ENCODE measurements around the gene PERM1.

The PERM1 gene

DNA sequence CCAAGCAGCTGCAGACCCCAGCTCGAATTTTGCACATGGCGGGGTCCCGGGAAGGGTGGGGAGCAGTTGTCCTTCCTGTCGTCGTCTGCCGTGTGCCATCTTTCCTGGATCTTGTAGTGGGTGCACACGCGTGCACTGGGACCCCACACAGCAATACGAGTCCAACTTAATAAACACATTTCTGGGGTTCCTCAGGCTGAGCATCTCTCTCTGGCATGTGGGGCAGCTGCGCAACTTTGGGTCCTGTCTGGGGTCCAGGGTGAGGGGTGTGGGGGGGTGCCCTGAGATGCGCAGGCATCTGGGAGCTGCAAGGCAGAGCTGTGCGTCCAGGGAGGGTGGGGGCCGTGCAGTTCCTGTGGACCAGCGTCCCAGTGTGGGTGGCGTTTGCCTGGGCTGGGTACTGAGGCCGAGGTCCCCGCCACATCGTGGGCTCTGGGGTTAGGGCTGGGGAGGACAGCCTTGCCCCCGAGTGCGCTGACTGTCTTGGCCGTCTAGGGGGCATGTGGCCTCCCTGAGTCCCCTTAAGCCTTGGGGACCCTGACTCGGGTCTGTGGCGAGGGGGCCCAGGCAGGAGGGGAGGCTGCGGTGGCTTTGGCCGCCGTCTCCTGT, 16.3 kb downstream of the PERM1 start:
- POLR2A ChIA-PET, result no interaction called here
- TF ChIP-seq CTCF (IDR thresholded peaks at IDR 0.05; ENCODE audit: control extremely low read depth, extremely low read depth, low read depth, missing control alignments), result no peak
- CTCF ChIA-PET, result no interaction called here
- DNase-seq (ENCODE audit: extremely low spot score), result no peak

DNA sequence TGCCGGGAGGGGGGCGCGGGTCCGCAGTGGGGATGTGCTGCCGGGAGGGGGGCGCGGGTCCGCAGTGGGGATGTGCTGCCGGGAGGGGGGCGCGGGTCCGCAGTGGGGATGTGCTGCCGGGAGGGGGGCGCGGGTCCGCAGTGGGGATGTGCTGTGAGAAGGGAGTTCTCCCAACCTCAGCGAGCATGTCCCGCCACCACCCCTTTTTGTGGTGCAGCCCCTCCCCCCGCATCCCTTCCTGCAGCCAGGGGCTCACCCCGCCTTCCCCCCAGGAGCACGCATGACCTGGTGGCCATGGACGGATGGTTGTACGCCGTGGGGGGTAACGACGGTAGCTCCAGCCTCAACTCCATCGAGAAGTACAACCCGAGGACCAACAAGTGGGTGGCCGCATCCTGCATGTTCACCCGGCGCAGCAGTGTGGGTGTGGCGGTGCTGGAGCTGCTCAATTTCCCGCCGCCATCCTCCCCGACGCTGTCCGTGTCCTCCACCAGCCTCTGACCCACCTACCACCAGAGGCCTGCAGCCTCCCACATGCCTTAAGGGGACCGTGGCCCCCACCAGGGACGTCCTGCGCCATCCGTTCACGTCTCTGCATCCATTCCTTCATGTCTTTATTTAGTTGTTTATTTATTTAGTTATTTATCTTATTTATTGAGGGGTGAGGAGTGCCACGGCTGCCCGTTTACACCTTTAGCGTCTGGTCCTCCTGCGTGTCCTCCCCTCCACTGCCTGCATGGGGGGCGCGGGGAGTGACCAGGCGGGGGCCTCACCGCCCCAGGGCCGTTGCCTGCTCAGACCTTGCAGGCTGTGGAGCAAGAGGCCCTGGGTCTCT, 17.0 kb downstream of the PERM1 start:
- ChIA-PET CTCF (no interaction called here), POLR2A (no interaction called here)
- DNase-seq (ENCODE audit: extremely low spot score), result no peak
- no peak for TF ChIP-seq CTCF (IDR thresholded peaks at IDR 0.05; ENCODE audit: control extremely low read depth, extremely low read depth, low read depth, missing control alignments)

DNA sequence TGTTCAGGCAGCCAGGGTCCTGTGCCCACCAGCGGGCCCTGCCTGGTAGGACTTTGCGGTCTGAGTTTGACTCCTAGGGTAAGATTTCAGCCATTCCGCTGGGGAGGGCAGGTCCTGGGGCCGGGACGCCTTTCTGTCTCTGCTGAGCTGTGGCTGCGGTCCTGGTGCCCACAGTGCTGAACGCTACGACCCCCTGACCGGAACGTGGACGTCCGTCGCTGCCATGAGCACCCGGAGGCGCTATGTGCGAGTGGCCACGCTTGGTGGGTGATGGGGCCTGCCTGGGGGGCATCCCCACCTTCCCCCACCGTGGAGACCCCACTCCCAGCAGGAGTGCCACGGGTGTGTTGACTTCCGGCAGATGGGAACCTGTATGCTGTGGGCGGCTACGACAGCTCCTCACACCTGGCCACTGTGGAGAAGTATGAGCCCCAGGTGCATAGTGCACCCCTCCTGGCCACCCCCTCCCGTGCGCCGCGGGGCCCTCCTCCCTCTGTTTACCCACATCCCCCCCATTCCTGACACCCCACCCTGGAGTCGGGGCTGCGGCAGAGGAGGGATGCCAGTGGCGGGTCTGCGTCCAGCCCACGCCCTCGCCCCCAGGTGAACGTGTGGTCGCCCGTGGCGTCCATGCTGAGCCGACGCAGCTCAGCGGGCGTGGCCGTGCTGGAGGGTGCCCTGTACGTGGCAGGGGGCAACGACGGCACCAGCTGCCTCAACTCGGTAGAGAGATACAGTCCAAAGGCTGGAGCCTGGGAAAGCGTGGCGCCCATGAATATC, 18.0 kb downstream of the PERM1 start:
- ChIA-PET CTCF (no interaction called here), POLR2A (interaction anchor here (1.1 kb wide), 1 partner anchor 12 kb away, joined by 3 read pairs; no protein-coding TSS in a partner anchor)
- no peak for TF ChIP-seq CTCF (IDR thresholded peaks at IDR 0.05; ENCODE audit: control extremely low read depth, extremely low read depth, low read depth, missing control alignments)
- no peak for DNase-seq (ENCODE audit: extremely low spot score)

DNA sequence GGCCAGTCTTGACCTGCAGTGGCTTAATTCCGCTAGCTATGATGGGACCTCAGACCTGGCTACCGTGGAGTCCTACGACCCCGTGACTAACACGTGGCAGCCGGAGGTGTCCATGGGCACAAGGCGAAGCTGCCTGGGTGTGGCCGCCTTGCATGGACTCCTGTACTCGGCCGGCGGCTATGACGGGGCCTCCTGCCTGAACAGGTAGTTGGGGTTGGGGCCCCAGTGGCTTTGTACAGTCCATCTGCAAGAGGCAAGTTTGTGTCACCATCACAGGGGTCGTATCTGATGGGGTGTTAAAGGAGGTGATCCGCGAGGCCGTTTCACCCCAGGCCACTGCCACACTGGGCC, 18.6 kb downstream of the PERM1 start:
- no peak for DNase-seq (ENCODE audit: extremely low spot score)
- TF ChIP-seq CTCF (IDR thresholded peaks at IDR 0.05; ENCODE audit: control extremely low read depth, extremely low read depth, low read depth, missing control alignments), result no peak
- CTCF ChIA-PET, result interaction anchor here (1.1 kb wide), 1 partner anchor 18 kb away, joined by 3 read pairs; the partner anchor contains the start of gene PERM1
- POLR2A ChIA-PET, result interaction anchor here (1.1 kb wide), 1 partner anchor 13 kb away, joined by 3 read pairs; no protein-coding TSS in a partner anchor

GRCh38 chr1:962381-963300, 19.3 kb downstream of the PERM1 start:
- DNase-seq (ENCODE audit: extremely low spot score), result no peak
- CTCF ChIA-PET, result interaction anchor here (1.1 kb wide), 1 partner anchor 19 kb away, joined by 3 read pairs; the partner anchor contains the start of gene PERM1
- POLR2A ChIA-PET, result no interaction called here
- no peak for TF ChIP-seq CTCF (IDR thresholded peaks at IDR 0.05; ENCODE audit: control extremely low read depth, extremely low read depth, low read depth, missing control alignments)
